Pancreas (tissue), 10 donors: ENCODE data around the gene ULK4. TPM values are rescaled to one million over a fixed set of nuclear protein-coding genes. Genes with fewer than 3 reads are reported as not detected.

Experiments used
- ATAC-seq, 4 donors: fragments of 200-7000 bp; cut with Tn5 transposase; one replicate each; pipeline versions ENCODE4 v1.8.0 to v1.9.1; 2020; ENCODE audit warnings: mild to moderate bottlenecking in 4 of 4, moderate library complexity in 4 of 4
- DNase-seq, 6 donors: peaks; one replicate each; pipeline ENCODE4 v3.0.0-alpha.2; 2020
- FAIRE-seq: peaks from 2 replicates; lab custom pipeline; 2012; peaks lifted over from hg19 to GRCh38; lab: Jason Lieb, UNC
- H3K27ac ChIP-seq, 4 donors: fragments of 200-600 bp; sonication (generic); 1 replicate in 3 of 4; 2 replicates in 1 of 4; pipeline versions ENCODE4 v1.5.0 to v1.8.0; 2020
- H3K27me3 ChIP-seq, 4 donors: fragments of 200-600 bp; one replicate each; pipeline ENCODE4 v1.8.0; 2021
- H3K36me3 ChIP-seq, 3 donors: fragments of 200-600 bp; sonication (generic) in 1 of 3; one replicate each; pipeline versions ENCODE4 v1.5.0 to v1.8.0; 2020 to 2021
- H3K4me1 ChIP-seq, 3 donors: fragments of 200-600 bp; one replicate each; pipeline ENCODE4 v1.8.0; 2021
- H3K4me3 ChIP-seq, 4 donors: fragments of 200-600 bp; sonication (generic) in 2 of 4; one replicate each; pipeline versions ENCODE4 v1.5.0 to v1.8.0; 2020 to 2021
- H3K9me3 ChIP-seq, 4 donors: fragments of 200-600 bp; one replicate each; pipeline ENCODE4 v1.8.0; 2021
- WGBS, 2 donors: extraction: QIAGEN DNeasy Blood & Tissue Kit; methylation state at CpG; one replicate each; pipeline ENCODE4 v1.1.7; 2013; 5-methylcytosine and 5-hydroxymethylcytosine counted together
- intact Hi-C, 3 donors: fragments of 100-400 bp; cut with DNase I; formaldehyde crosslinking; loops; one replicate each; pipeline versions ENCODE4 v1.11.1 to v1.14.2; 2022
- polyA plus RNA-seq, 2 donors: library from polyadenylated mRNA; stranded (reverse); fragments of 200-250 nt; gene quantifications; one replicate each; pipeline ENCODE4 v1.2.3, GENCODE V29; 2013
- total RNA-seq, 6 donors: library from RNA; stranded (reverse); fragmentation: NEBNext Ultra II Directional in 4 of 6; extraction: Animal tissue kit (Norgen Biotek cat#: 25700) in 4 of 6; gene quantifications; one replicate each; pipeline versions ENCODE4 v1.2.1 to v1.2.4, GENCODE V29; 2021 to 2023
- TF ChIP-seq, protein P1 (sequence below), 4 donors: fragments of 200-600 bp; sonication (generic) in 3 of 4; IDR thresholded peaks; one replicate each; pipeline versions ENCODE4 v1.5.0 to v1.8.0; 2021; ENCODE audit warnings: antibody characterized with exemption in 4 of 4
- donor health status: healthy with polysubstance abuse.
- donor health status: DM: no; HTN: no; CAD: no; lungs with moderate emphysema.
- donor health status: DM: no; HTN: no; CAD: no.
- donor health status: control.
- donor health status: control.
- donor health status: Bipolar disorder and iron deficiency.
- donor health status: DM: yes; HTN: yes; CAD: no.
- donor health status: DM: no; HTN: no; CAD: no.
- donor health status: DM: no; HTN: no; CAD: no.
- donor health status: DM: yes; HTN: yes; CAD: no.

ULK4 gene
- total and polyA plus RNA-seq, 8 donors: 2.3 to 8.6 (median 4.2) TPM

DNA sequence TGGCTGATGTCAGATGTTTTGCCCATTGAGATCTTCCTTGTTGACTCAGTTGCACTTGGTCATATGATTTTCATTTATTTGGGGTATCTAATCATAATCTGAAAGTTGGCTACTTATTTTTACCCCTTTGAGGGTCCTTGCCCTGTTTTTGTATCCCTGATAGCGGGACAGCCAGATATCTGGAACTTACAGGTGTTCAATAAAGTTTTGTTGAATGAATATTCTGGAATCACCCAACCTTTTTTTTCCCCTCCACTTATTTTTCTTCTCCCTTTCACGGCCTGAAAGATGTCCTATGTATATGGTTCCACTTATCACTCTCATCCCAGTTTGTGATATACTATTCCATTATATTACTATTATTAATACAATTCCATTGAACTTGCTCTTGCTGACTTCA is 749.8 kb downstream of the ULK4 start:
- H3K9me3 ChIP-seq: no peaks in the 10 kb centered on the region
- H3K4me3 ChIP-seq: no peak overlapping the region
- intact Hi-C loops: no loop called here
- FAIRE-seq: no peak
- H3K36me3 ChIP-seq: no peaks in the 10 kb centered on the region
- 97 to 99% methylated on average over 2 of the region's 2 CpGs for WGBS, 2 donors
- TF ChIP-seq, protein P1, sequence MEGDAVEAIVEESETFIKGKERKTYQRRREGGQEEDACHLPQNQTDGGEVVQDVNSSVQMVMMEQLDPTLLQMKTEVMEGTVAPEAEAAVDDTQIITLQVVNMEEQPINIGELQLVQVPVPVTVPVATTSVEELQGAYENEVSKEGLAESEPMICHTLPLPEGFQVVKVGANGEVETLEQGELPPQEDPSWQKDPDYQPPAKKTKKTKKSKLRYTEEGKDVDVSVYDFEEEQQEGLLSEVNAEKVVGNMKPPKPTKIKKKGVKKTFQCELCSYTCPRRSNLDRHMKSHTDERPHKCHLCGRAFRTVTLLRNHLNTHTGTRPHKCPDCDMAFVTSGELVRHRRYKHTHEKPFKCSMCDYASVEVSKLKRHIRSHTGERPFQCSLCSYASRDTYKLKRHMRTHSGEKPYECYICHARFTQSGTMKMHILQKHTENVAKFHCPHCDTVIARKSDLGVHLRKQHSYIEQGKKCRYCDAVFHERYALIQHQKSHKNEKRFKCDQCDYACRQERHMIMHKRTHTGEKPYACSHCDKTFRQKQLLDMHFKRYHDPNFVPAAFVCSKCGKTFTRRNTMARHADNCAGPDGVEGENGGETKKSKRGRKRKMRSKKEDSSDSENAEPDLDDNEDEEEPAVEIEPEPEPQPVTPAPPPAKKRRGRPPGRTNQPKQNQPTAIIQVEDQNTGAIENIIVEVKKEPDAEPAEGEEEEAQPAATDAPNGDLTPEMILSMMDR (IDR thresholded peaks at IDR 0.05): no peak
- peaks cover 18 to 49% (median 33%) of the 10 kb centered on the region in 3 donors for H3K4me1 ChIP-seq
- no peaks in the 10 kb centered on the region for H3K27me3 ChIP-seq
- no peak for DNase-seq
- no peak overlapping the region for H3K27ac ChIP-seq
- ATAC-seq: no peak

DNA sequence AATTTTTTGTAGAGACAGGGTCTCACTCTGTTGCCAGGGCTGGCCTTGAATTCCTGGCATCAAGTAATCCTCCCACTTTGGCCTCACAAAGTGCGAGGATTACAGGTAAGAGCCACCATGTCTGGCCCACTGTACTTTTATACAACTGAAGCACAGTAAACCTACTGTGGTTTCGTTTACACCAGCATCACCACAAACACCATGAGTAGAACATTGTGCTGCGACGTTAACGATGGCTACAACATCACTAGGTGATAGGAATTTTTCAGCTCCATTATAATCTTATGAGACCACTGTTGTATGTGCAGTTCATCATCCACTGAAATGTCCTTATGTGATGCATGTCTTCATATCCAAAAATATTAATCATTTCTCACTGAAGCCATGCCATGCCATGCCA is 750.9 kb downstream of the ULK4 start:
- Histone ChIP-seq H3K4me1 (peaks cover 28 to 49% (median 34%) of the 10 kb centered on the region in 3 donors), H3K36me3 (no peaks in the 10 kb centered on the region), H3K4me3 (no peak overlapping the region), H3K27me3 (no peaks in the 10 kb centered on the region), H3K9me3 (no peaks in the 10 kb centered on the region), H3K27ac (no peak overlapping the region)
- ATAC-seq (no peak), FAIRE-seq (no peak), DNase-seq (no peak)
- intact Hi-C loops: no loop called here
- 92 to 94% methylated on average over 5 of the region's 5 CpGs for WGBS, 2 donors
- TF ChIP-seq, protein P1 (IDR thresholded peaks at IDR 0.05): no peak

DNA sequence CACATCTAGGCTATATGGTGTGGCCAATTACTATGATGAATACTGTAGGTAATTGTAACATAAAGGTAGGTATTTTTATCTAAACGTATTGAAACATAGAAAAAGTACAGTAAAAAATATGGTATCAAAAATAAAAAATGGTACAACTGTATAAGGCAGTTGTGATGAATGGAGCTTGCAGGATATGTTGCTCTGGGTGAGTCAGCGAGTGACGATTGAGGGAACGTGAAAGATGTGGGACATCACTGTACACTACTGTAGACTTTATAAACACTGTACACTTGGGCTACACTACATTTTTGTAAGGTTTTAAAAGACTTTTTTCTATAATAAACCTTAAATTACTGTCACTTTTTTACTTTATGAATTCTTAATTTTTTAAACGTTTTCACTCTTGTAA is 752.3 kb downstream of the ULK4 start:
- Histone ChIP-seq H3K4me1 (peaks cover 38 to 60% (median 40%) of the 10 kb centered on the region in 3 donors), H3K36me3 (no peaks in the 10 kb centered on the region), H3K27me3 (no peaks in the 10 kb centered on the region), H3K4me3 (no peak overlapping the region), H3K27ac (no peak overlapping the region), H3K9me3 (no peaks in the 10 kb centered on the region)
- whole genome bisulfite sequencing, 2 donors: 92% methylated on average over 5 of the region's 5 CpGs
- TF ChIP-seq, protein P1 (IDR thresholded peaks at IDR 0.05): no peak
- FAIRE-seq (no peak), ATAC-seq (no peak), DNase-seq (no peak)
- intact Hi-C loops: no loop called here

DNA sequence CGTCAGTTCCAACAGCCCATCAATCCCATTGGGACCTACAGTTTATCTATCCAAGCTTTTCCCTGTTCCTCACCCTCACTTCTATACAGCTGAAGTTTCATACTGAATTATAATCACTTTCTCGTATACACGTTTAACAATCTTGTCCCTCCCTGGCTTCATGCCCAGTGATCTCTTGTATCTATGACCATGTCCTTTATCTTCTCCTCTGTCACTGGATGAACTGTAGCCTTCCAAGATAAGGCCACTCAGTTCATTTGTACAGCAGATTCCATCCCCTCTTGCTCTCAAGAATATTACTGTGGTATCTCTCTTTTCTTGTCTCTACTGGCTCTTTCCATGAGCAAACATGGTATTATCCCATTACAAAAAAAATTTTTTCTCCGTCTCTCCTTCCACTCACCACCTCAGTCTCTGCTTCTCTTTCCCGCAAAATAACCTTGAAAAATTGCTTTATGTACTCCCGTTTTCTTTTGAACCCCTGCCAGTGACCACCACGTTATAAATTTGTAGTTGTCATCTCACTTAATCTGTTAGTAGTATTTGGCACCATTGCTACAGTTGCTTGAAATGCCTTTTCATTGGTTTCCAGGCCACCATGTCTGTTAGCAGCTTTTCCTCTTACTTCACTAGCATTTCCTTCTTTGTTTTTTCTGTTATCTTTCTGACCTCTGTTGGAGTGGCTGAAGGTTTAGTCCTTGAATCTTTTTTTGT is 753.2 kb downstream of the ULK4 start:
- DNase-seq: no peak
- intact Hi-C loops: no loop called here
- ATAC-seq: no peak

More for the DNA sequence above, 753.2 kb downstream of the ULK4 start:
- WGBS, 2 donors: 33 to 43% methylated on average over 7 of the region's 7 CpGs
- H3K4me1 ChIP-seq: peaks cover 43 to 61% (median 44%) of the 10 kb centered on the region in 3 donors
- H3K27me3 ChIP-seq: no peaks in the 10 kb centered on the region
- H3K9me3 ChIP-seq: no peaks in the 10 kb centered on the region
- TF ChIP-seq, protein P1 (IDR thresholded peaks at IDR 0.05): no peak
- no peak for FAIRE-seq
- no peak overlapping the region for H3K4me3 ChIP-seq
- no peaks in the 10 kb centered on the region for H3K36me3 ChIP-seq
- H3K27ac ChIP-seq: no peak overlapping the region
